GM12872 (cell line): ENCODE data around the gene ERAL1.

Experiments
- TF ChIP-seq, protein P1 (sequence below): IDR thresholded peaks from 3 replicates; pipeline ENCODE4 v1.5.1; 2011; ENCODE audit warnings: low read depth, mild to moderate bottlenecking, low read length, moderate library complexity; ENCODE audit not compliant: insufficient read depth

ERAL1 gene

DNA sequence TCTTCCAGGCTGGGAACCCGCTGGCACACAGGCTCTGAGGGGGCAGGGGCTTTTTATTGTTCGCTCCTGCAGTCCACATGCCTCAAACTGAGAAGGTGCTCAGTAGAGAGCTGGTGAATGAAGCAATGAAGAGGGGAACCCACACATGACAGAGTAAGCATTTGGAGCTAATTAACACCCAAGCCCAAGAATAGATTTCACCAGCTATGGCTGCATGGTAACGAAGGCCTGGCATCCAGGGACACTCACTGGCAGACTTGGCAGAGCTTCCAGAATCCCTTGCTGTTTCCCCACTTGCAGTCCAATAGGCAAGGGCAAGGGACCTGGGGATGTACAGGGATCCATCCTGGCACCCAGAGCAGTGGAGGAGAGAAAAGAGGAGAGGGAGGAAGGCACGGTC lies 30.5 kb downstream of the ERAL1 start:
- TF ChIP-seq, protein P1, sequence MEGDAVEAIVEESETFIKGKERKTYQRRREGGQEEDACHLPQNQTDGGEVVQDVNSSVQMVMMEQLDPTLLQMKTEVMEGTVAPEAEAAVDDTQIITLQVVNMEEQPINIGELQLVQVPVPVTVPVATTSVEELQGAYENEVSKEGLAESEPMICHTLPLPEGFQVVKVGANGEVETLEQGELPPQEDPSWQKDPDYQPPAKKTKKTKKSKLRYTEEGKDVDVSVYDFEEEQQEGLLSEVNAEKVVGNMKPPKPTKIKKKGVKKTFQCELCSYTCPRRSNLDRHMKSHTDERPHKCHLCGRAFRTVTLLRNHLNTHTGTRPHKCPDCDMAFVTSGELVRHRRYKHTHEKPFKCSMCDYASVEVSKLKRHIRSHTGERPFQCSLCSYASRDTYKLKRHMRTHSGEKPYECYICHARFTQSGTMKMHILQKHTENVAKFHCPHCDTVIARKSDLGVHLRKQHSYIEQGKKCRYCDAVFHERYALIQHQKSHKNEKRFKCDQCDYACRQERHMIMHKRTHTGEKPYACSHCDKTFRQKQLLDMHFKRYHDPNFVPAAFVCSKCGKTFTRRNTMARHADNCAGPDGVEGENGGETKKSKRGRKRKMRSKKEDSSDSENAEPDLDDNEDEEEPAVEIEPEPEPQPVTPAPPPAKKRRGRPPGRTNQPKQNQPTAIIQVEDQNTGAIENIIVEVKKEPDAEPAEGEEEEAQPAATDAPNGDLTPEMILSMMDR, result no peak

DNA sequence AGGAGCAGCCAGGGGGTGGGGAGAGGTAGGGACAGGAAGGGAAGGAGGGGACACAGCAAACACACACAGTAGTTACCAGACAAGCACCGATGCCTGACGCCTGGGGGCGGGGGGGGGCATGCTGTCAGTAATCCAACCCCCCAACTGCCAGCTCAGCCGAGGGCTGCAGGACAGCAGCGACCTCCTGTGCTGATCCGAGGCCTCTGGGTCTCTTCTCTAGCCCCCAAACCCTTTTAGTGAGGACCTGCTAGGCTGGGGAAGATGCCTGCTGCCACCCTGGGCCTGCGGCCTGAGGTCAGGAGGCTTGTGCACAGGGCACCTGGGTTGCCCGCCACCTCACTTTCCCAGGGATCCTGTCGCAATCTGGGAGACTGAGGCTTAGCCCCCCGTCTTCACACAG lies 31.1 kb downstream of the ERAL1 start:
- TF ChIP-seq, protein P1, result no peak

DNA sequence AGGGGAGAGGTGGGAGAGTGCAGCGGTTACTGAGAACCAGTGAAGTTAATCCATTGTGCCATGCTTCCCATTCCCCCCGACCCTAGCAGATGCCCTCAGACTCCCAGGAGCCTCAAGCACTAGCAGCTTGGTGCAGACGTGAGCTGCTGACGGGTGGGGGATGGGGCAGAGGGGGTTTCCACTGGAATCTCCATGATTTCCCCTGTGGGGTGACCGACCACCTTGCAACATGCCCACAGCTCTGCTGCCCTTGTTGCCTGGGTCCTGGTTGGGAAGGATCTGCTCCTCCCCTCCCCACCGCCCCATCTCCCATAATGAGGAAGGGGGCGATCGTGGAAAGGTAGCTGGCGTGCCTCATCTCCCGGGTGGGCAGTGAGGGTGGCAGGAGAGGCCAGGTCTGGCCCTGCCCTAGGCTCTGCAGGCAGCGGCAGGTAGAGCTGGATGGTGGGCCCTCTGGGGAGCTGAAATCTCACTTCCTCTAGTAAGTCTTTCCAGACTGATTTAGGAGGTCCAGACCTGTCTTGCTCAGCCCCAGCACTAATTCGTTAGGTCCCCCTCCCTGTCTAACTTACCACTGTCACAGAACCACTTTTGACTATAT lies 33.2 kb downstream of the ERAL1 start:
- TF ChIP-seq, protein P1, result no peak

DNA sequence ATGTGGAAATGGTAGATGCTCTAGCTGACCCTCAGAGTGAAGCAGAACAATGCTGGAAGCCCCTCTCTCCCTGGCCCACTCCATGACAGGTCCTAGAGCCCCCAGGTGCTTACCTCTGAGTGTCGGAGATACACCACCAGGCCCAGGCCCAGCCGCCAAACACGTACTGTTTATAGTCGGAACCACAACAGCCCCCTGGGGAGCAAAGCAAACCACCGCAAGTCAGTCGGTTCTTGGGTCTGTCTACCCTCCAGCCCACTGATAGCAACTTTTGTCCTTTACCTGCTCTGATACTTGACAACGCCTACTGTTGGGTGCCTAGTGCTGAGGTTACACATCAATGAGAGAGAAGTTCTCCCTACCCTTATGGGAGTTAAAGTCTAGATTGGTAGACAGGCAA lies 34.0 kb downstream of the ERAL1 start:
- TF ChIP-seq, protein P1, result no peak

DNA sequence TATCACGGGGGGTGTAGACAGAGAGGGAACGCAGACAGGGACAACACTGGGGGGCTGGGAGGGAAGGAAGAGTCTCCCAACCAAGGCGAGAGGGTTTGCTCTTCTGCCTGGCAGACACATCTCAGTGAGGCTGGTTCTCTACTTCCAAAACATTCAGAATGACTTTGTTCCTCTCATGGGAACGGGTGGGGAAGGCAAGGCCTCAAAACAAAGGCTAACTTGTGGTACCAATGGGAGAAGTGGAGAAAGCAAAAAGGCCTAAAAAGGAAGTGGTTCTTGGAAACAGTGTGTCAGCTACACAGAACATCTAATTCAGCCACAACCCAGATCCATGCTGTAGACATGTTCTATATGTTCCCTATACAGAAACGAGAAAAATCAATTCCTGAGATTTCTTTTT lies 35.2 kb downstream of the ERAL1 start:
- TF ChIP-seq, protein P1, result no peak

DNA sequence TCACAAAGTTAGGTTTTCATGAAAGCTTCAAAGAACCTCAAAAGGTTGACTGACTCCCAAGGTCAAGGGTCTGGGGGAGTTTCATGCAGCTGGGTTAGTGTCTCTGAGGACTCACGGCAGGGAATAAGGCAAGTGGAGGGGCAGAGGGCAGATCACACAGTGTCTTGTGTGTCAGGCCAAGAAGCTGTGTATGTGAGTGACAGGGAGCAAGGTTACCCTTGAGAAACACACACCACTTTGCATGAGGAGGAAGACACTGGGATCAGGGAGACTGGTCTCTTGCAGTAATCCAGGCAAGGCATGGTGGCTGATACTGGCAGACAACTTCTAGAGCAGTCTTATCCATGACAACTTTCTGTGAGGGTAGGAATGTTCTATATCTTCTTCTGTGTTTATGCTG lies 36.4 kb downstream of the ERAL1 start:
- TF ChIP-seq, protein P1, result no peak

DNA sequence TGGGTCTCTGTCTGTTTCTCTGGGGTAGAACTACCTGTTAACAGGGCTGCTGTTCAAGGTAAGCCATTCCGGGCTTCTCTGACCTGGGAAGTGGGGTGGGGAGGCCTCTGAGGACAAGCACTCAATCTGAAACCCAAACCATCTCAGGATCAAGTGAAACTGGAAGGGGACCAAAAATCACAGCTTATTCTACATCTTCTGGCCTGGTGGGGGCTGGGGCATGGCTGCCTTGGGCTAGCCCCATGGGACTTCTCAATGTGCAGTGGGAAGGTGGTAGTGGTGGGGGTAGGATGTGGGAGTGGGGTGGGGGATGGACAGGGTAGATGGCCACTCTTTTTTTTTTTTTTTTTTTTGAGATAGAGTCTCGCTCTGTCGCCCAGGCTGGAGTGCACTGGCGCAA lies 37.2 kb downstream of the ERAL1 start:
- TF ChIP-seq, protein P1, result no peak

DNA sequence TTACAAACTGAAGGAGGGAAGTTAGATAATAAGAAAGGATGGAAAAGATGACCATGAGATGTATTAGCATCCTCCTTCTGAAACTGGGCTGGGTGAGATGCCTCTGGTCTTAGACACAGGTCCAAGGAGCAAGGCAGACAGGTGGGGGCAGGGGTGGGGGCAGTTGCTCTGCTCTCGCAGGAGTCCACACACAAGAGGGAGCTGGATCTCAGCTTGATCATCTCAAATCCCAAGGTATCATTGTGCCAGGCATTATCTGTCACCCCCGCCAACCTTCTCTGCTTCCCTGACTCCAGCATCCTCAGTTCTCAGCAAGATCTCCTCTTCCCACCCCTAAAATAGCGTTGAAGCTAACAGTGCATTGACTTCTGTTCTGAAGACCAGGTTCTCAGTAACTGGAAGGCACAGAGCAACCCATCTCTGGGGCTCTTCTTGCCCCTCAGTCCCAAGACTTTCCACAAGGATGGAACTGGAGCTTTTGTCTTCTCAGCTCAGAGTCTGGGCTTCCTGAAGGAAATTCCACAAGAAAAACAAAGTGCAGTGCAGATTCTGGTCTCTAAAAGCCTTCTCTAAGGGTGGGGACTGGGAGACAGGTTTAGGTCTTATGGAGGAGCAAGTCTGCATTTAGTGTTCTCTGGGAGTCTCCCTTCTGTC lies 41.1 kb downstream of the ERAL1 start:
- TF ChIP-seq, protein P1, result no peak
